Measurements from ENCODE around the gene CALD1. TPM values are rescaled to one million over a fixed set of nuclear protein-coding genes. Genes with fewer than 3 reads are reported as not detected.

CALD1 gene
- total and polyA plus RNA-seq, 2 experiments from 2014 or later = 132 to 842 TPM

- H3K27ac Mint-ChIP-seq = no peak overlapping the region
- no peaks in the 10 kb centered on the region; the same call in 1 of the 2 replicates for H4K20me1 ChIP-seq (replicated peaks; ENCODE audit: insufficient read depth)
- 0 out of 2 replicates have a peak overlapping the region, but pooled peaks have one; percentile 75 for H3K27ac ChIP-seq (ENCODE audit: low read depth)
Measured at GRCh38 chr7:134832367-134832766, 52.9 kb downstream of the CALD1 start.

More at GRCh38 chr7:134832367-134832766, 52.9 kb downstream of the CALD1 start:
- H3K4me3 ChIP-seq = no peak overlapping the region
- H3K79me2 ChIP-seq (replicated peaks; ENCODE audit: insufficient read depth) = peaks cover 49% of the 10 kb centered on the region
- H3K27me3 ChIP-seq (ENCODE audit: insufficient read depth) = no peaks in the 10 kb centered on the region
- no peaks in the 10 kb centered on the region for H3K36me3 ChIP-seq (ENCODE audit: insufficient read depth)
- no peak for DNase-seq (ENCODE audit: low spot score)
- no peak overlapping the region for H2AFZ ChIP-seq
- Mint-ChIP-seq H3K27me3 (ENCODE audit: insufficient read depth, low read depth, poor library complexity) (no peaks in the 10 kb centered on the region), H3K4me3 (no peak overlapping the region), H3K4me1 (no peaks in the 10 kb centered on the region), H3K9me3 (no peaks in the 10 kb centered on the region), H3K36me3 (ENCODE audit: low read depth) (no peaks in the 10 kb centered on the region)
- no peaks in the 10 kb centered on the region for H3K9me2 ChIP-seq (ENCODE audit: insufficient read depth)
- no peak for TF ChIP-seq CTCF (conservative IDR thresholded peaks at IDR 0.05; ENCODE audit: low read depth in 2 of 2)
- no peak for TF ChIP-seq NANOG (IDR thresholded peaks at IDR 0.05; ENCODE audit: borderline replicate concordance)
- TF ChIP-seq, protein P1, sequence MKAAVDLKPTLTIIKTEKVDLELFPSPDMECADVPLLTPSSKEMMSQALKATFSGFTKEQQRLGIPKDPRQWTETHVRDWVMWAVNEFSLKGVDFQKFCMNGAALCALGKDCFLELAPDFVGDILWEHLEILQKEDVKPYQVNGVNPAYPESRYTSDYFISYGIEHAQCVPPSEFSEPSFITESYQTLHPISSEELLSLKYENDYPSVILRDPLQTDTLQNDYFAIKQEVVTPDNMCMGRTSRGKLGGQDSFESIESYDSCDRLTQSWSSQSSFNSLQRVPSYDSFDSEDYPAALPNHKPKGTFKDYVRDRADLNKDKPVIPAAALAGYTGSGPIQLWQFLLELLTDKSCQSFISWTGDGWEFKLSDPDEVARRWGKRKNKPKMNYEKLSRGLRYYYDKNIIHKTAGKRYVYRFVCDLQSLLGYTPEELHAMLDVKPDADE (IDR thresholded peaks at IDR 0.05) = no peak
- no peak for TF ChIP-seq EZH2phosphoT487 (IDR thresholded peaks at IDR 0.05; ENCODE audit: unreplicated experiment)
- TF ChIP-seq JUNB (IDR thresholded peaks at IDR 0.05; ENCODE audit: unreplicated experiment) = no peak
- TF ChIP-seq STAT1 (IDR thresholded peaks at IDR 0.05; ENCODE audit: unreplicated experiment) = no peak
- TF ChIP-seq, protein P2, sequence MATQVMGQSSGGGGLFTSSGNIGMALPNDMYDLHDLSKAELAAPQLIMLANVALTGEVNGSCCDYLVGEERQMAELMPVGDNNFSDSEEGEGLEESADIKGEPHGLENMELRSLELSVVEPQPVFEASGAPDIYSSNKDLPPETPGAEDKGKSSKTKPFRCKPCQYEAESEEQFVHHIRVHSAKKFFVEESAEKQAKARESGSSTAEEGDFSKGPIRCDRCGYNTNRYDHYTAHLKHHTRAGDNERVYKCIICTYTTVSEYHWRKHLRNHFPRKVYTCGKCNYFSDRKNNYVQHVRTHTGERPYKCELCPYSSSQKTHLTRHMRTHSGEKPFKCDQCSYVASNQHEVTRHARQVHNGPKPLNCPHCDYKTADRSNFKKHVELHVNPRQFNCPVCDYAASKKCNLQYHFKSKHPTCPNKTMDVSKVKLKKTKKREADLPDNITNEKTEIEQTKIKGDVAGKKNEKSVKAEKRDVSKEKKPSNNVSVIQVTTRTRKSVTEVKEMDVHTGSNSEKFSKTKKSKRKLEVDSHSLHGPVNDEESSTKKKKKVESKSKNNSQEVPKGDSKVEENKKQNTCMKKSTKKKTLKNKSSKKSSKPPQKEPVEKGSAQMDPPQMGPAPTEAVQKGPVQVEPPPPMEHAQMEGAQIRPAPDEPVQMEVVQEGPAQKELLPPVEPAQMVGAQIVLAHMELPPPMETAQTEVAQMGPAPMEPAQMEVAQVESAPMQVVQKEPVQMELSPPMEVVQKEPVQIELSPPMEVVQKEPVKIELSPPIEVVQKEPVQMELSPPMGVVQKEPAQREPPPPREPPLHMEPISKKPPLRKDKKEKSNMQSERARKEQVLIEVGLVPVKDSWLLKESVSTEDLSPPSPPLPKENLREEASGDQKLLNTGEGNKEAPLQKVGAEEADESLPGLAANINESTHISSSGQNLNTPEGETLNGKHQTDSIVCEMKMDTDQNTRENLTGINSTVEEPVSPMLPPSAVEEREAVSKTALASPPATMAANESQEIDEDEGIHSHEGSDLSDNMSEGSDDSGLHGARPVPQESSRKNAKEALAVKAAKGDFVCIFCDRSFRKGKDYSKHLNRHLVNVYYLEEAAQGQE (IDR thresholded peaks at IDR 0.05; ENCODE audit: unreplicated experiment) = no peak
- TF ChIP-seq EZH2 (IDR thresholded peaks at IDR 0.05; ENCODE audit: low read depth, unreplicated experiment) = no peak
- TF ChIP-seq CREB1 (CRISPR knock-in tag; IDR thresholded peaks at IDR 0.05; ENCODE audit: low read depth) = no peak
- TF ChIP-seq POLR2AphosphoS5 (IDR thresholded peaks at IDR 0.05; ENCODE audit: low read depth) = no peak
- TF ChIP-seq, protein P3, sequence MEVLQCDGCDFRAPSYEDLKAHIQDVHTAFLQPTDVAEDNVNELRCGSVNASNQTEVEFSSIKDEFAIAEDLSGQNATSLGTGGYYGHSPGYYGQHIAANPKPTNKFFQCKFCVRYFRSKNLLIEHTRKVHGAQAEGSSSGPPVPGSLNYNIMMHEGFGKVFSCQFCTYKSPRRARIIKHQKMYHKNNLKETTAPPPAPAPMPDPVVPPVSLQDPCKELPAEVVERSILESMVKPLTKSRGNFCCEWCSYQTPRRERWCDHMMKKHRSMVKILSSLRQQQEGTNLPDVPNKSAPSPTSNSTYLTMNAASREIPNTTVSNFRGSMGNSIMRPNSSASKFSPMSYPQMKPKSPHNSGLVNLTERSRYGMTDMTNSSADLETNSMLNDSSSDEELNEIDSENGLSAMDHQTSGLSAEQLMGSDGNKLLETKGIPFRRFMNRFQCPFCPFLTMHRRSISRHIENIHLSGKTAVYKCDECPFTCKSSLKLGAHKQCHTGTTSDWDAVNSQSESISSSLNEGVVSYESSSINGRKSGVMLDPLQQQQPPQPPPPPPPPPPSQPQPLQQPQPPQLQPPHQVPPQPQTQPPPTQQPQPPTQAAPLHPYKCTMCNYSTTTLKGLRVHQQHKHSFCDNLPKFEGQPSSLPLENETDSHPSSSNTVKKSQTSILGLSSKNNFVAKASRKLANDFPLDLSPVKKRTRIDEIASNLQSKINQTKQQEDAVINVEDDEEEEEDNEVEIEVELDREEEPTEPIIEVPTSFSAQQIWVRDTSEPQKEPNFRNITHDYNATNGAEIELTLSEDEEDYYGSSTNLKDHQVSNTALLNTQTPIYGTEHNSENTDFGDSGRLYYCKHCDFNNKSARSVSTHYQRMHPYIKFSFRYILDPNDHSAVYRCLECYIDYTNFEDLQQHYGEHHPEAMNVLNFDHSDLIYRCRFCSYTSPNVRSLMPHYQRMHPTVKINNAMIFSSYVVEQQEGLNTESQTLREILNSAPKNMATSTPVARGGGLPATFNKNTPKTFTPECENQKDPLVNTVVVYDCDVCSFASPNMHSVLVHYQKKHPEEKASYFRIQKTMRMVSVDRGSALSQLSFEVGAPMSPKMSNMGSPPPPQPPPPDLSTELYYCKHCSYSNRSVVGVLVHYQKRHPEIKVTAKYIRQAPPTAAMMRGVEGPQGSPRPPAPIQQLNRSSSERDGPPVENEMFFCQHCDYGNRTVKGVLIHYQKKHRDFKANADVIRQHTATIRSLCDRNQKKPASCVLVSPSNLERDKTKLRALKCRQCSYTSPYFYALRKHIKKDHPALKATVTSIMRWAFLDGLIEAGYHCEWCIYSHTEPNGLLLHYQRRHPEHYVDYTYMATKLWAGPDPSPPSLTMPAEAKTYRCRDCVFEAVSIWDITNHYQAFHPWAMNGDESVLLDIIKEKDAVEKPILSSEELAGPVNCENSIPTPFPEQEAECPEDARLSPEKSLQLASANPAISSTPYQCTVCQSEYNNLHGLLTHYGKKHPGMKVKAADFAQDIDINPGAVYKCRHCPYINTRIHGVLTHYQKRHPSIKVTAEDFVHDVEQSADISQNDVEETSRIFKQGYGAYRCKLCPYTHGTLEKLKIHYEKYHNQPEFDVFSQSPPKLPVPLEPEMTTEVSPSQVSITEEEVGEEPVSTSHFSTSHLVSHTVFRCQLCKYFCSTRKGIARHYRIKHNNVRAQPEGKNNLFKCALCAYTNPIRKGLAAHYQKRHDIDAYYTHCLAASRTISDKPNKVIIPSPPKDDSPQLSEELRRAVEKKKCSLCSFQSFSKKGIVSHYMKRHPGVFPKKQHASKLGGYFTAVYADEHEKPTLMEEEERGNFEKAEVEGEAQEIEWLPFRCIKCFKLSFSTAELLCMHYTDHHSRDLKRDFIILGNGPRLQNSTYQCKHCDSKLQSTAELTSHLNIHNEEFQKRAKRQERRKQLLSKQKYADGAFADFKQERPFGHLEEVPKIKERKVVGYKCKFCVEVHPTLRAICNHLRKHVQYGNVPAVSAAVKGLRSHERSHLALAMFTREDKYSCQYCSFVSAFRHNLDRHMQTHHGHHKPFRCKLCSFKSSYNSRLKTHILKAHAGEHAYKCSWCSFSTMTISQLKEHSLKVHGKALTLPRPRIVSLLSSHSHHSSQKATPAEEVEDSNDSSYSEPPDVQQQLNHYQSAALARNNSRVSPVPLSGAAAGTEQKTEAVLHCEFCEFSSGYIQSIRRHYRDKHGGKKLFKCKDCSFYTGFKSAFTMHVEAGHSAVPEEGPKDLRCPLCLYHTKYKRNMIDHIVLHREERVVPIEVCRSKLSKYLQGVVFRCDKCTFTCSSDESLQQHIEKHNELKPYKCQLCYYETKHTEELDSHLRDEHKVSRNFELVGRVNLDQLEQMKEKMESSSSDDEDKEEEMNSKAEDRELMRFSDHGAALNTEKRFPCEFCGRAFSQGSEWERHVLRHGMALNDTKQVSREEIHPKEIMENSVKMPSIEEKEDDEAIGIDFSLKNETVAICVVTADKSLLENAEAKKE (CRISPR knock-in tag; IDR thresholded peaks at IDR 0.05) = no peak
- no peak for TF ChIP-seq ZNF114 (CRISPR knock-in tag; IDR thresholded peaks at IDR 0.05)
- no peak for TF ChIP-seq ZNF331 (CRISPR knock-in tag; IDR thresholded peaks at IDR 0.05; ENCODE audit: low read depth)
- no peak overlapping the region for H3K4me2 ChIP-seq
- no peaks in the 10 kb centered on the region for H3F3A ChIP-seq (replicated peaks; ENCODE audit: low read depth)
- no peaks in the 10 kb centered on the region for H3K4me1 ChIP-seq (ENCODE audit: insufficient read depth)
- no peak for ATAC-seq

Measured in GM23338 (cell line).